Testis (tissue), 2 donors: Measurements from ENCODE around the gene P2RY8.
"Not testable (repeated sequence)": the region's sequence is repeated elsewhere in the genome, so short reads cannot be mapped to it uniquely, and the experiment has no call there.

ENCODE experiments used
- POLR2A ChIP-seq: fragments of 450-650 bp; IDR thresholded peaks from one replicate; pipeline ENCODE4 v1.6.1; 2017; ENCODE audit warnings: antibody characterized with exemption, mild to moderate bottlenecking, moderate library complexity
- TF ChIP-seq, protein P1 (sequence below), 3 experiments: fragments of 450-650 bp in 2 of 3; fragments of 200-600 bp in 1 of 3; sonication (generic) in 1 of 3; IDR thresholded peaks; one replicate each; pipeline ENCODE4 v1.5.1; 2016 to 2019; ENCODE audit warnings: antibody characterized with exemption in 3 of 3, mild to moderate bottlenecking in 2 of 3, moderate library complexity in 1 of 3

DNA sequence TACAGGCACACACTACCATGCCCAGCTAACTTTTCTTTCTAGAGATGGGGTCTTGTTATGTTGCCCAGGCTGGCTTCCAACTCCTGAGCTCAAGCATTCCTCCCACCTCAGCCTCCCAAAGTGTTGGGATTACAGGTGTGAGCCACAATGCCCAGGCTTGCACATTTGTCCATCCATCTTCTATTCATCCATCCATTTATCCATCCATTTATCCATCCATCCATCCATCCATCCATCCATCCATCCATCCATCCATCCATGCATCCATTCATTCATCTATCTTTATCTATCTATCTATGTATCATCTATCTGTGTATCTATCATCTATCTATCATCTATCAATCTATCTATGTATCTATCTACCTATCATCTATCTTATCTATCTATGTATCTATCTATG, 20.5 kb upstream of the P2RY8 start:
- TF ChIP-seq, protein P1, sequence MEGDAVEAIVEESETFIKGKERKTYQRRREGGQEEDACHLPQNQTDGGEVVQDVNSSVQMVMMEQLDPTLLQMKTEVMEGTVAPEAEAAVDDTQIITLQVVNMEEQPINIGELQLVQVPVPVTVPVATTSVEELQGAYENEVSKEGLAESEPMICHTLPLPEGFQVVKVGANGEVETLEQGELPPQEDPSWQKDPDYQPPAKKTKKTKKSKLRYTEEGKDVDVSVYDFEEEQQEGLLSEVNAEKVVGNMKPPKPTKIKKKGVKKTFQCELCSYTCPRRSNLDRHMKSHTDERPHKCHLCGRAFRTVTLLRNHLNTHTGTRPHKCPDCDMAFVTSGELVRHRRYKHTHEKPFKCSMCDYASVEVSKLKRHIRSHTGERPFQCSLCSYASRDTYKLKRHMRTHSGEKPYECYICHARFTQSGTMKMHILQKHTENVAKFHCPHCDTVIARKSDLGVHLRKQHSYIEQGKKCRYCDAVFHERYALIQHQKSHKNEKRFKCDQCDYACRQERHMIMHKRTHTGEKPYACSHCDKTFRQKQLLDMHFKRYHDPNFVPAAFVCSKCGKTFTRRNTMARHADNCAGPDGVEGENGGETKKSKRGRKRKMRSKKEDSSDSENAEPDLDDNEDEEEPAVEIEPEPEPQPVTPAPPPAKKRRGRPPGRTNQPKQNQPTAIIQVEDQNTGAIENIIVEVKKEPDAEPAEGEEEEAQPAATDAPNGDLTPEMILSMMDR (IDR thresholded peaks at IDR 0.05) = not testable (repeated sequence)
- TF ChIP-seq POLR2A = not testable (repeated sequence)
